Hepatocyte (in vitro differentiated cells): ENCODE data around the gene C16orf89.

ENCODE experiments used
- CTCF ChIP-seq: fragments of 200-600 bp; sonication (generic); IDR thresholded peaks from 2 replicates; pipeline ENCODE4 v1.5.1; 2016; ENCODE audit warnings: antibody characterized with exemption, mild to moderate bottlenecking; ENCODE audit not compliant: poor library complexity
- EZH2 ChIP-seq: fragments of 200-600 bp; sonication (generic); IDR thresholded peaks from 2 replicates; pipeline ENCODE4 v1.6.1; 2016; ENCODE audit warnings: antibody characterized with exemption, mild to moderate bottlenecking, borderline replicate concordance
- EZH2phosphoT487 ChIP-seq: fragments of 200-600 bp; sonication (generic); IDR thresholded peaks from one replicate; pipeline ENCODE4 v1.6.1; 2018; ENCODE audit warnings: antibody characterized with exemption, mild to moderate bottlenecking, low read depth, moderate library complexity; ENCODE audit not compliant: unreplicated experiment, severe bottlenecking

- TF ChIP-seq EZH2 (no peak), CTCF (no peak), EZH2phosphoT487 (no peak)
These were observed 20.1 kb downstream of the C16orf89 start for GRCh38 chr16:5045499-5046115.
